ENCODE data around the gene AHCTF1.

DNA sequence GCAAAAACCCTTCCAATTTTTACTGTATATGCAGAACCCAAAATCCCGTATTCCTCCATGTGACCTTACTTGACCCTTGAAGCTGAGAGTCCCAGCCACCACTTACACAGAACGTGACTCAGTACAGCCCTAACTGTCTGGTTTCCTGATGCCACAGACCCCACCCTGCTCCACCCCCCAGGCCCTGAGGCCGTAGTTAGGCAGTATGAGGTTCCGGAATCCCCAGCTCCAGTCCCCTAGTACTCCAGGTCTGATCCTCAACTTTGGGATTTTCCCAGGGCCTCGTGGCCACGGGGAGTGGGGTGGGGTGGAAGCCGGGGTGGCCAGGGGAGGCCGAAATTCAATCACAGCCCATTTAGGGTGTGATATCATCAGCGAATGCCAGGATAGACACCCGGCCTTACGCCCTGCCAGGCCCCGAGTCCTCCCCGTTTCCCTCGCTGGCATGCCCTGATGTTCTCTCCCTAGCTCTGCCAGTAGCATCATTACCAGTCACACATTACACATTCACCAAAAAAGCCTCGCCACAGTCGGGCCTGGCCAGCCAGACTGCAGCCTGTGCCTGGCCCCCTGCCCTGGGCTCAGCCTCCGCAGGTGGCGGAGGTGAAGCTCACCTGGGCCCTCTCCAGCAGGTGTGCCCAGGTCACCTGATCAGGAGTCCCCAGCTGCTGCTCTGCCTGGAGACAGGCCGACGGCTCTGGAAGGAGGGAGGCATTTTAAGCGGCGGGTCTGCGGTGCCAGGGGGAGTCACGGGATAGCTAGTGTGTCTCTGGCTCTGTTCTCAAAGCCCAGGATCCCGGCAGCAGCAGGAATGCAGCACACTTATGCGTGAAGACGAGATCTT, 136.7 kb downstream of the AHCTF1 start:
- TF ChIP-seq CTCF (IDR thresholded peaks at IDR 0.05) = no peak
- TF ChIP-seq POLR2A (IDR thresholded peaks at IDR 0.05) = no peak
